ENCODE measurements around the gene C4BPA.

GRCh38 chr1:207129053-207129452 is 25.0 kb downstream of the C4BPA start:
- no peak for TF ChIP-seq CBX5 (IDR thresholded peaks at IDR 0.05; ENCODE audit: low read depth, low read length)
- TF ChIP-seq POLR2A (IDR thresholded peaks at IDR 0.05; ENCODE audit: control extremely low read depth in 1 of 2, low read depth in 2 of 2, low read length in 2 of 2): no peak
- no peak for TF ChIP-seq CTCF (IDR thresholded peaks at IDR 0.05; ENCODE audit: control extremely low read depth in 1 of 3, insufficient read depth in 1 of 3, low read depth in 1 of 3, low read length in 3 of 3)
- no peak for TF ChIP-seq TAF1 (IDR thresholded peaks at IDR 0.05; ENCODE audit: low read depth, low read length)
- no peak for TF ChIP-seq JUN (IDR thresholded peaks at IDR 0.05; ENCODE audit: low read depth, low read length)
